ENCODE measurements around the gene C10orf90. TPM values are rescaled to one million over a fixed set of nuclear protein-coding genes. Genes with fewer than 3 reads are reported as not detected.
A peak's percentile ranks its signal among the peaks of the same experiment; 100 is the strongest.

Gene C10orf90
- total RNA-seq, 1 donor from 2014 or later, result not detected

GRCh38 chr10:126518218-126519080 is 152.0 kb downstream of the C10orf90 start:
- Histone ChIP-seq H3K36me3 (no peaks in the 10 kb centered on the region), H3K4me3 (no peak overlapping the region), H3K4me1 (peaks cover 4% of the 10 kb centered on the region), H3K9me3 (no peaks in the 10 kb centered on the region), H3K27ac (no peak overlapping the region), H3K27me3 (no peaks in the 10 kb centered on the region)
- DNase-seq, result no peak
- intact Hi-C loops (cut with DNase I), result no loop called here
- ATAC-seq, result peak; percentile 33
- no peak for TF ChIP-seq CTCF (IDR thresholded peaks at IDR 0.05)

- Histone ChIP-seq H3K4me1 (peaks cover 4% of the 10 kb centered on the region), H3K27ac (no peak overlapping the region), H3K36me3 (no peaks in the 10 kb centered on the region), H3K9me3 (no peaks in the 10 kb centered on the region), H3K27me3 (no peaks in the 10 kb centered on the region), H3K4me3 (no peak overlapping the region)
- DNase-seq (no peak), ATAC-seq (no peak)
- no peak for TF ChIP-seq CTCF (IDR thresholded peaks at IDR 0.05)
- intact Hi-C loops (cut with DNase I), result no loop called here
These were observed 154.0 kb downstream of the C10orf90 start for GRCh38 chr10:126516515-126516914.

GRCh38 chr10:126511917-126512479 is 158.5 kb downstream of the C10orf90 start:
- H3K4me3 ChIP-seq, result no peak overlapping the region
- H3K36me3 ChIP-seq, result no peaks in the 10 kb centered on the region
- no peak for TF ChIP-seq CTCF (IDR thresholded peaks at IDR 0.05)
- no peaks in the 10 kb centered on the region for H3K4me1 ChIP-seq
- ATAC-seq, result peak; percentile 57
- DNase-seq, result no peak
- no peaks in the 10 kb centered on the region for H3K27me3 ChIP-seq
- intact Hi-C loops (cut with DNase I), result no loop called here
- H3K27ac ChIP-seq, result no peak overlapping the region
- H3K9me3 ChIP-seq, result no peaks in the 10 kb centered on the region

- H3K36me3 ChIP-seq, result no peaks in the 10 kb centered on the region
- no peak overlapping the region for H3K27ac ChIP-seq
- H3K4me1 ChIP-seq, result no peaks in the 10 kb centered on the region
- no peaks in the 10 kb centered on the region for H3K9me3 ChIP-seq
- no peak overlapping the region for H3K4me3 ChIP-seq
- ATAC-seq (no peak), DNase-seq (no peak)
- no peaks in the 10 kb centered on the region for H3K27me3 ChIP-seq
- no peak for TF ChIP-seq CTCF (IDR thresholded peaks at IDR 0.05)
- intact Hi-C loops (cut with DNase I), result loop anchor here (10.0 kb wide), 1 partner anchor 524 kb away; no protein-coding TSS in a partner anchor
These were observed 161.3 kb downstream of the C10orf90 start for GRCh38 chr10:126509182-126509581.

- intact Hi-C loops (cut with DNase I), result loop anchor here (10.0 kb wide), 1 partner anchor 524 kb away; no protein-coding TSS in a partner anchor
These were observed 161.9 kb downstream of the C10orf90 start for GRCh38 chr10:126508535-126509040.

More at GRCh38 chr10:126508535-126509040, 161.9 kb downstream of the C10orf90 start:
- peak; percentile 19 for ATAC-seq
- H3K4me3 ChIP-seq, result no peak overlapping the region
- no peaks in the 10 kb centered on the region for H3K9me3 ChIP-seq
- H3K4me1 ChIP-seq, result no peaks in the 10 kb centered on the region
- DNase-seq, result no peak
- no peaks in the 10 kb centered on the region for H3K27me3 ChIP-seq
- TF ChIP-seq CTCF (IDR thresholded peaks at IDR 0.05), result no peak
- no peaks in the 10 kb centered on the region for H3K36me3 ChIP-seq
- H3K27ac ChIP-seq, result no peak overlapping the region
